Endothelial cell (in vitro differentiated cells): ENCODE measurements around the gene TIMP2. TPM values are rescaled to one million over a fixed set of nuclear protein-coding genes. Genes with fewer than 3 reads are reported as not detected.
"Not testable (repeated sequence)": the region's sequence is repeated elsewhere in the genome, so short reads cannot be mapped to it uniquely, and the experiment has no call there.

Experiments used
- DNase-seq: peaks from one replicate; pipeline ENCODE4 v3.0.0; 2021; ENCODE audit warnings: low spot score
- H3K27ac Mint-ChIP-seq: one replicate; pipeline ENCODE4 v1.8.0; 2021; ENCODE audit warnings: mixed read lengths, inconsistent platforms; ENCODE audit not compliant: unreplicated experiment
- H3K27me3 Mint-ChIP-seq: one replicate; pipeline ENCODE4 v1.8.0; 2021; ENCODE audit warnings: mild to moderate bottlenecking, moderate library complexity, mixed read lengths, inconsistent platforms; ENCODE audit not compliant: unreplicated experiment
- H3K36me3 Mint-ChIP-seq: one replicate; pipeline ENCODE4 v1.8.0; 2021; ENCODE audit warnings: mild to moderate bottlenecking, low read depth, mixed read lengths, inconsistent platforms; ENCODE audit not compliant: unreplicated experiment
- H3K4me1 Mint-ChIP-seq: one replicate; pipeline ENCODE4 v1.8.0; 2021; ENCODE audit warnings: mild to moderate bottlenecking, mixed read lengths, inconsistent platforms; ENCODE audit not compliant: unreplicated experiment
- H3K4me3 Mint-ChIP-seq: one replicate; pipeline ENCODE4 v1.8.0; 2021; ENCODE audit warnings: mild to moderate bottlenecking, mixed read lengths, inconsistent platforms; ENCODE audit not compliant: unreplicated experiment
- H3K9me3 Mint-ChIP-seq: one replicate; pipeline ENCODE4 v1.8.0; 2021; ENCODE audit warnings: mixed read lengths, inconsistent platforms; ENCODE audit not compliant: unreplicated experiment
- total RNA-seq: library from RNA; stranded (reverse); fragmentation: NEBNext Ultra II Directional; extraction: Animal tissue kit (Norgen Biotek cat#: 25700); gene quantifications from one replicate; pipeline ENCODE4 v1.2.1, GENCODE V29; 2021; ENCODE audit not compliant: unreplicated experiment
- TF ChIP-seq, protein P1 (sequence below): fragments of 200-600 bp; sonication (generic); IDR thresholded peaks from one replicate; pipeline ENCODE4 v1.5.0; 2021; ENCODE audit warnings: antibody characterized with exemption; ENCODE audit not compliant: unreplicated experiment

The TIMP2 gene
- total RNA-seq, 1 donor from 2014 or later, result 41.5 TPM

DNA sequence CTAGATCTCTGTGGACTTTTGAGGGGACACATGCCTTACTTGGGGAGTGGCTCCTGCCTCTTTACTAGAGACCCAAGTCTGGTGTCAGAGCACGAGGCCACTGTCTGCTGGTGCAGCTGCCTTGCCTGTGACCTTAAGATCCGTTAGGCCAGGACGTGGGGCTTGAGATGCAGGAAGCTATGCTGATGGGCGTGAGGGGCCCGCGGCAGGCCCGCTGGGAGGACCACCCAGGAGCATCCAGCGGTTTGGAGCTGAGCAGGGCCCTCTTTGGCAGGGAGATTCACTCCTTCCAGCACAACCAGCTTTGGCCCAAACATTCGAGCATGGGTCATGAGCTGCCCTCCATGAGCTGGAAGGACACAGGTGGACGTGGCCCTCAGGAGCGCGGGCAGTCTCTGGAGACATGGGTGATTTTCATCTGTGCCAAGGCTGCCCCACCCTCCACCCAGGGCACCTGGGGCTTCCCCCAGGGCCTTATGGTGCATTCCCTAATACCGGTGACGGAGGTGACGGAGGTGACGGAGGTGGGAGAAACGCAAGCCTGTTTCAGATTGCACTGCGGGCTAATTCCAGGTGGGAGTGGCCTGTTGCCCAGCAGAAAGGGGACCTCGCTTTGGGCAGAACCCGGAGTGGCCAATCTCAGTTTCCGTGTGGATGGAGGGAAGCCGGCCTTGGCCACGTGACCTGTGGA is 41.9 kb upstream of the TIMP2 start:
- TF ChIP-seq, protein P1, sequence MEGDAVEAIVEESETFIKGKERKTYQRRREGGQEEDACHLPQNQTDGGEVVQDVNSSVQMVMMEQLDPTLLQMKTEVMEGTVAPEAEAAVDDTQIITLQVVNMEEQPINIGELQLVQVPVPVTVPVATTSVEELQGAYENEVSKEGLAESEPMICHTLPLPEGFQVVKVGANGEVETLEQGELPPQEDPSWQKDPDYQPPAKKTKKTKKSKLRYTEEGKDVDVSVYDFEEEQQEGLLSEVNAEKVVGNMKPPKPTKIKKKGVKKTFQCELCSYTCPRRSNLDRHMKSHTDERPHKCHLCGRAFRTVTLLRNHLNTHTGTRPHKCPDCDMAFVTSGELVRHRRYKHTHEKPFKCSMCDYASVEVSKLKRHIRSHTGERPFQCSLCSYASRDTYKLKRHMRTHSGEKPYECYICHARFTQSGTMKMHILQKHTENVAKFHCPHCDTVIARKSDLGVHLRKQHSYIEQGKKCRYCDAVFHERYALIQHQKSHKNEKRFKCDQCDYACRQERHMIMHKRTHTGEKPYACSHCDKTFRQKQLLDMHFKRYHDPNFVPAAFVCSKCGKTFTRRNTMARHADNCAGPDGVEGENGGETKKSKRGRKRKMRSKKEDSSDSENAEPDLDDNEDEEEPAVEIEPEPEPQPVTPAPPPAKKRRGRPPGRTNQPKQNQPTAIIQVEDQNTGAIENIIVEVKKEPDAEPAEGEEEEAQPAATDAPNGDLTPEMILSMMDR, result no peak
- H3K9me3 Mint-ChIP-seq, result no peaks in the 10 kb centered on the region
- H3K27me3 Mint-ChIP-seq, result peaks cover 3% of the 10 kb centered on the region
- DNase-seq, result no peak
- H3K27ac Mint-ChIP-seq, result no peak overlapping the region
- H3K4me1 Mint-ChIP-seq, result peaks cover 8% of the 10 kb centered on the region
- no peak overlapping the region for H3K4me3 Mint-ChIP-seq
- H3K36me3 Mint-ChIP-seq, result no peaks in the 10 kb centered on the region

DNA sequence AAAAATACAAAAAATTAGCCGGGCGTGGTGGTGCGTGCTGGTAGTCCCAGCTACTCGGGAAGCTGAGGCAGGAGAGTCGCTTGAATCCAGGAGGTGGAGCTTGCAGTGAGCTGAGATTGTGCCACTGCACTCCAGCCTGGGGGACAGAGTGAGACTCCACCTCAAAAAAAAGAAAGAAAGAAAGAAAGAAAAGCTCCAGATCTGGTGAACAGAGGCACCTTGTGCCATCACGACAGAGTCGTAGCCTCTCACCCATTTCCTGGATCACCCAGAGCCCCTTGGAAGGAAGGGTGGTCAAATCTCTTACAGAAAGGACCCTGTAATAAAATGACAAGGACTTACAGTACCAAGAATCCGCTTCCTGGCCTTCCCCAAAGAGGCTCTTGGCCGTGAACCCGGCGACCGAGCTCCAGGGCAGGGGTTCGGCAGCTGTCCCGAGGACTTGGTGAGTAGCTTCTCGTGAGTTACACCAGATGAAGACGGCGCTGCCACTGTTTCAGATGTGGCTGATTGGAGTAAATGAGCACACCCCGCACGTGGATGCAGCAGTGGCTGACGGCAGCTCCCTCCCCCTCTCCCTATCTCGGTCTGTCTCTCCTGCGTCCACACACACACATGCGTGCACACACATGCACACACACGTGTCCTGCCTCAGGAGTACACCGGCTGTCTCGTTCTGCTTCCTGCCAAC is 41.1 kb upstream of the TIMP2 start:
- no peak for DNase-seq
- Mint-ChIP-seq H3K27me3 (peaks cover 6% of the 10 kb centered on the region), H3K4me3 (no peak overlapping the region), H3K36me3 (no peaks in the 10 kb centered on the region), H3K4me1 (peaks cover 4% of the 10 kb centered on the region), H3K27ac (no peak overlapping the region), H3K9me3 (no peaks in the 10 kb centered on the region)
- TF ChIP-seq, protein P1, result no peak

DNA sequence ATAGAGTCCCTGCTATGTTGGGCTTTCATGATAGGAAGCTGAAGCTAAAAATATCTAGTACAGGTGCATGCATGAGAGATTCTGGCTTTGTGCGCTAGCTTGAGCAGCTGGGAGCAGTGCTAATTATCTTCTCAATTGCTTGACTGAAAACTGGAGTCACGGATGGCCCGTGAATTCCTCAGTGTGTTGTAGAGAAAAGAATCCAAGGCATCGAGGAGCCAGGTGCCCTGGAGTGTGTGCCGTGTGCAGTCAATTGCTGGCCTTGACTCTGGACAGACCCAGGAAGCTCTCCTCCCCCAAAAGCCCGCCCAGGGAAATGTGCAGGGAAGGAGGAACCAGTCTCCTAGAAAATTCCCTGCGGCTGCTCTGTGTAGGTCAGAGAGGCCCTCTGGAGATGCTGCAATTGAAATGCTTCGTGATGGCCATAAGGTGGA is 40.3 kb upstream of the TIMP2 start:
- TF ChIP-seq, protein P1, result no peak
- H3K27me3 Mint-ChIP-seq, result peaks cover 6% of the 10 kb centered on the region
- H3K27ac Mint-ChIP-seq, result no peak overlapping the region
- H3K4me1 Mint-ChIP-seq, result no peaks in the 10 kb centered on the region
- no peaks in the 10 kb centered on the region for H3K36me3 Mint-ChIP-seq
- no peaks in the 10 kb centered on the region for H3K9me3 Mint-ChIP-seq
- no peak overlapping the region for H3K4me3 Mint-ChIP-seq
- no peak for DNase-seq

DNA sequence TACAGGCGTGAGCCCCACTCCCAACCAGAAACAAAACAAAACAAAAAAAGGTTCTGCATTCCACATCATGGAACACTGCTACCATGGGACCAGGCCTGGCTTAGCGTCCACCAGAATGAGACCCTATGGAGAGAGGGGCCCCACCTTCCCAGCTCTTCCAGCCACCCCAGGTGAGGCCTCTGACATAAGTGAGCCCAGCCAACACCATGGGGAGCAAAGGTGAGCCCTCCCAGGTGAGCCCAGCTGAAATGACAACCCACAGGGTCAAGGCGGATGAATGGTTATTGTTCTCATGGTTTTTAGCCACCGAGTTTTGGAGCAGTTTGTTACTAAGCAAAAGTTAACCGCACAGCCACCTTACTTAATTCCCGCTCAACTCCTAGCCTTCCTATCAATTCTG is 38.2 kb upstream of the TIMP2 start:
- Mint-ChIP-seq H3K36me3 (no peaks in the 10 kb centered on the region), H3K27me3 (peaks cover 4% of the 10 kb centered on the region), H3K4me3 (no peak overlapping the region), H3K4me1 (no peaks in the 10 kb centered on the region), H3K9me3 (no peaks in the 10 kb centered on the region), H3K27ac (no peak overlapping the region)
- DNase-seq, result no peak
- TF ChIP-seq, protein P1, result no peak

DNA sequence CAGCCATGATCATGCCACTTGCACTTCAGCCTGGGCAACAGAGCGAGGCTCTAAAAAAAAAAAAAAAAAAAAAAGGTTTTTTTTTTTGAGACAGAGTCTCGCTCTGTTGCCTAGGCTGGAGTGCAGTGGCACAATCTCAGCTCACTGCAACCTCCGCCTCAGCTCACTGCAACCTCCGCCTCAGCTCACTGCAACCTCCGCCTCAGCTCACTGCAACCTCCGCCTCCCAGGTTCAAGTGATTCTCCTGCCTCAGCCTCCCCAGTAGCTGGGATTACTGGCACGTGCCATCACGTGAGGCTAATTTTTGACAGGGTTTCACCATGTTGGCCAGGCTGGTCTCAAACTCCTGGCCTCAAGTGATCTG is 37.8 kb upstream of the TIMP2 start:
- not testable (repeated sequence) for H3K9me3 Mint-ChIP-seq, H3K4me3 Mint-ChIP-seq, H3K27me3 Mint-ChIP-seq, H3K4me1 Mint-ChIP-seq, H3K27ac Mint-ChIP-seq, H3K36me3 Mint-ChIP-seq, DNase-seq
